PC-3 (cell line): ENCODE measurements around the gene PACRG.

Source experiments
- CTCF ChIP-seq: fragments of 300-600 bp; sonication (generic); conservative IDR thresholded peaks from 2 replicates; pipeline ENCODE4 v1.5.1; 2017; ENCODE audit warnings: antibody characterized with exemption, low read depth, mild to moderate bottlenecking, low read length
- EZH2 ChIP-seq: fragments of 300-600 bp; sonication (generic); IDR thresholded peaks from one replicate; pipeline ENCODE4 v1.6.1; 2017; ENCODE audit warnings: antibody characterized with exemption, mild to moderate bottlenecking, low read length; ENCODE audit not compliant: unreplicated experiment

GRCh38 chr6:163289447-163289846, 561.7 kb downstream of the PACRG start:
- TF ChIP-seq CTCF, result no peak
- TF ChIP-seq EZH2, result no peak
